Stimulated activated CD8-positive, alpha-beta memory T cell treated with anti-CD3 and anti-CD28 coated beads, Interleukin-4, amount 100 ng/mL, for 48 hours (primary cell): ENCODE results near the gene RGS3.
"Not testable (repeated sequence)": the region's sequence is repeated elsewhere in the genome, so short reads cannot be mapped to it uniquely, and the experiment has no call there.

ENCODE experiments used
- DNase-seq: peaks from one replicate; pipeline ENCODE4 v3.0.0-alpha.2; 2020

RGS3 gene

DNA sequence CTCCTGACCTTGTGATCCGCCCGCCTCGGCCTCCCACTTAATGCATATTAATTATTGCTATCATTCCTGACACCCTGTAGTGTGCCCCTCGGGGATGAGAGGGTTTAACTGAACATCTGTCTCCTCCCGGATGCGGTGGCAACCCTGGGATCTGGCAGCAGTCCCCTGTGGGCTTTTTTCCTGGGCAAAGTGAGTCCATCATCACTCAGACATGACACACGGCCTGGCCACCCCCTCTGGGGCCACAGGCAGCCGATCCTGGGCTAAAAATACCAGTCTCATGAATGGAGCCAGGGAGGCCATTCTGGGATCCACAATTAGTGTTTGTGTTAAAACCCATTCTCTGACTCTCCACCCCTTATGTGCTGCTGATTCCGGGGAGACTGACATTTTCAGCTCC is 161.2 kb downstream of the RGS3 start:
- DNase-seq: no peak

DNA sequence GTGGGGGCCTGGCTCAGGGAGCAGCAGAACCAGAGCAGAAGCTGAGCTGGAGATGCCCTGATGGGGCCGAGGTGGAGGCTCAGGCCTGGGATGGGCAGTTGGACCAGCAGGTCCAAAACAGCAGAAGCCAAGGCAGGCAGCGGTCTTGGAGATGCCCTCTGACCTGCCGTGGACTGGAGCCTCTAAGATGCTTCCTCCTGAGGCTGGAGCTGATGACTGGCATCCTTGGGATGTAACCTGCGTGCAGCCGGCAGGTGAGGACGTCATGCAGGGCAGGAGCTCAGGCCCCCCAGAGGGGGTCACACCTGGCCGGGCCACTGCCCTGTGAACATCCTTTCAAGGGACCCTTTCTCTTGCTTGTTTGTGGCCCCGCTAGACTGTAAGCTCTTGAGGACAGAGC is 162.0 kb downstream of the RGS3 start:
- no peak for DNase-seq

DNA sequence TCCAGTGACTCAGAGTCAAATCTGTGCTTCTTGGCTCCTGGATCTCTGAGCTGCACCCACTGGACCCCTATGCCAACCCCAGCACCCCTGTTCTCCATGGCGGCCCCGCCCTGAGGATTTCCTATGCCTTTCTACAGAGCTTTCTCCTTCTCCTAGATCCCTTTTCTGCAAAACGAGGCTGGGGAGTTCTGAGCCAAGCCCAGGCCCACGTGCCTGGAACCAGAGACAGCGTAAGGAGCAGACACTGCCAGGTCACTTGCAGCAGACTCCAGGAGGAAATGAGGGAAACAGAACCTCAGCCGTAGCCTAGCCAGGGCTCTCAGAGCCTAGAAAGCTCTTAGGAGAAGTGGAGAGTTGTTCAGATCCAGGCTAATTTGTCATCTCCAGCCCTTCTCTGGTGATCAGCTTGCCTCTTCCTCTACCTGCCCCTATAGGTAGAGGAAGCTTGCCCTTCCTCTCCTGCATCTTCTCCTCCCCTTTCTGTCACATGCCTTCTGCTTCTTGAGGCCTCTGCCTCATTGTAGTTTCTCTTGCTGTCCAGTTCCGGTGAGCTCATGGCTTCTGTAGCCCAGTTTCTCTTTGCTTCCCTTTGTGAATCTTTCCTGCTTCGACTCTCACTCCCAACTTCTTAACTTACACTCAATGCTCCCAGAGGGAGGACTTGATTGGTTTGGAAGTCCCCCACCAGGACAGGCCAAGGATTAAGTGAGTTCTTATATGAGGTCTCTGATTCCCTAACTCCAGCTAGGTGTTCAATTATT is 163.4 kb downstream of the RGS3 start:
- DNase-seq: no peak

DNA sequence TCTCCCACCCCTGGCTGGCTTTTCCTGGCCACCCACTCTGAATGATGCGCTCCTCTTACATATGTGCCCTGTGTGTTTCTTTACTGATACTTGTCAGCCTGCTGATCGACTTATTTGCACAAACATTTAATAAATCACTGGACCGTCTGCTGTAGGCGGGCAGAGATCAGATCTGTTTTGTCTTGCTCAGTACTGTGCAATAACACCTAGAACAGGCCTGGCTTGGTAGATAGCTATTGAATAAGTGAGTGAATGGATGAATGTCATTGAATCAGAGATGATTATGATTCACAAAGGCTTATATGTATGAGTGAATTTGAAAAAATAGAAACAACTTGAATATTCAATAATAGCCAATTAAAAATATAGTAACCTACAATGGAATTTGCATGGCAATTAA is 165.1 kb downstream of the RGS3 start:
- DNase-seq: no peak

DNA sequence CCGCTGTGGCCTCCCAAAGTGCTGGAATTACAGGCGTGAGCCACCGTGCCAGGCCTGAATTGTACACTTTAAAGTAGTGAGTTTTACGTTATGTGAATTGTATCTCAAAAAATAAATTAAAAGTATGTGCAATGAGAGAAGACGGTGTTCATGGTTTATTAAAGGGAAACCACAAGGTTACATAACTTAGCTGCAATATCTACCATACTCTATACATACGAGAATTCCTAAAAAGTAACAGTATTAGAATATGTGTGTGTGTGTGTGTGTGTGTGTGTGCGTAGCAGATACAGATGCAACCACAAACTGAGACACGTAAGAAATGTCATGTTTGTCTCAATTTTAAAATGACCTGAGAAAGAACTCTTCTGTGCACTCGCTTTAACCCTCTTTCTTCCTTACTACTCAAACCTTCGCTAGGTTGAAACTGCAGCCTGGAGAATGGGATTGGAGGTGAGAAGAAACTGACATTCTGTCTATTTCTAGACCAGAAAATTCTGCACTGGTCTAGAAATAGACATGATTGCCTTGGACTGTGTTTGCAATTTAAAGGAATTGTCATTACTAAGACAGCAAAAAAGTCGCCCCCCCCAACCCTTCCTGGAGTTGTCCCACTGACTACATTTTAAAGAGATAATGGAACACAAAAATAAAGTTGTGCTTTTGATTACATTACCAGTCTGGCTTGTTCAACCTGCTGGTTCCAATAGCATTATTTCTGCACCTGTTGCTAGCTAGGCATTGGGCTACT is 167.0 kb downstream of the RGS3 start:
- no peak for DNase-seq

DNA sequence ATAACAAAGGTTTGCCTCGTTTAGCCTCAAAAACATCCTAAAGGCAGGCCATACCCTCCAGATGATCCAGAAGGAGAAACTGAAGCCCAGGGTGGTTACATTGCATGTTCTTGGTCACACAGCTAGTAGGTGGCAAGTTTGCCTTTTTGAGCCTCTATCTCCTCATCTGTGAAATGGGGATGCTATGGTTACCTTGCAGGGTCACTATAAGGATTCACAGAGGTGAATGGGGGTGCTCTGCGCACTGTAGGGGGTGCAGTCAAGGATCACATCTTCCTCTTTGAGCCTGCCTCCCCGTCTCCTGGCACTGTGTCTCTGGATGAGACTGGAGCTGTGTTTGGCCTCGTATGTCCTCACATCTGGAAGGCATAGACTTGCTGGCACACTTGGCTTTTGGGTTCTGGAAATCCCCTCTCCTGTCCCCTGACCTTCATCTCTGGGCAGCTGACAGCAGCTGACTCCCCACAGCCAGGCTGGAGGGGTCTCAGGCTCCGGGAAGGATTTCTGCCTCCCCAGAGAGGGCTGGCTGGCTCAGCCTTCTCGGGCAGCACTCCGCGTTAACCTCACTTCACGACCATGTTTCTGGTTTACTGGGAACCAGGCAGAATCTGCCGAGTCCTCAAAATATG is 167.7 kb downstream of the RGS3 start:
- no peak for DNase-seq

DNA sequence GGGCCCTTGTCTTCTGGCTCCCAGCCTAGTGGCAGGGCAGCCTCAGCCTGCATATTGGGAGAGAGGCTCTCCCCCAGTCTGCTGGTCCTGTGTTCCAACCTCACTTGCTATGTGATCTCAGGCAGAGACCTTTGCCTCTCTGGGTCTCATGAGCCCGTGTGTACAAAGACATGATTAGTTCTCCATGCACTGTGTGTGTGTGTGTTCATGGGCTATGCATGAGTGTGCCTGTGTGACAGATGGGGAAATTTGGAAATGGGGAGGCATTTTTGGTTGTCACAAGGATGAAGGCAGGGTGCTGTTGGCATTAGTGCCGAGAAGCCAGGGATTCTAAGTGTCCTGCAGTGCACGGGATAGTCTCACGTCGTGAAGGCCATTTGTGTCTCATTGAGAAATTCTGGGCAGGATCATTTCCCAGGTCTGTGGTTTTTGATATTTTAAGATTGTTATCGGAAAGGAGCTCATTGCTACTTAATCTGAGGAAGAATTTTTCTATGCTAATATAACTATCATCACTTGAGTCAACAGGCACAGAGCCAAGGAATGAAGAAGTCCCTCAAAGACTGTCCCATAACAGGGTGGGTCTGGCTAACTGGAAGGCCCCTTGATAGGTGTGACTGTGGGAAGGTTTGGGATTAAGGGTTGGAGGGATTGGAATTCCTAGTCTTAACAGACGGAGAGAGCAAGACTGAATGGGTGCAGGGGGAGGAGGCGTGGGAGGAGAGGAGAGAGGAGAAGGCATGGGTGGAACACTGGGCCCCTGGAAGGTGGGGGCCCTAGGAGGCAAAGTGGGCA is 168.5 kb downstream of the RGS3 start:
- no peak for DNase-seq

DNA sequence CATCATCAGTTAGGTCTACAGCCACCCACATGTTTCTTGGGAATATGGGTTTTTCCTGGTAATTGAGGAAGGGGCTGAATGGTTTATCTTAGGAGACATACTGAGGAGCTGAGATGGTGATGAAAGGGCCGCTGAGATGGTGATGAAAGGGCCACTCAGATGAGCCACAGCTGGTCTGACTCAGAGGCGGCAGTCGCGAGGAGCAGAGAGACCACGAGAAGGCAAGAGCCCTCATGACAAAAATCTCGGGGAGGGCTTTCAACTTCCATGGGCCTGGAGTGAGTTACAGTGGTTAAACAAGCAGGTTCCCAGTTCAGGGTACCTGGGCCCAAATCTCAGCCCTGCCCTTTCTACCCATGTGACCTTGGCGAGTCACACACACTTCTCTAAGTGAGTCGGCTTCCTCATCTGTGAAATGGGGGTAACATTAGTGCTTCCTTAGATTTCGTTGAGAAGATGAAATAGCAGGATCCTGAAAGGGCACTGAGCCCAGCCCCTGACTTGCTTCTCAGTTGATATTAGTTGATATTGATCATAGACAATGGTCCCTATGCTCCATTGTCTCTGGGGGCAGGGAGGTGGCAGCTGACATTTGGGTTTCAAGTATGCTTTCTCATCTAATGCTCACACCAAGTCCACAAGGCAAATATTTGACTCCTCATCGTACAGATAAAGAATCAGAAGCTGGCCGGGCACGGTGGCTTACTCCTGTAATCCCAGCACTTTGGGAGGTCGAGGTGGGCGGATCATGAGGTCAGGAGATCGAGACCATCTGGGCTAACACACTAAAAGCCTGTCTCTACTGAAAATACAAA is 169.5 kb downstream of the RGS3 start:
- DNase-seq: peak; percentile 66

DNA sequence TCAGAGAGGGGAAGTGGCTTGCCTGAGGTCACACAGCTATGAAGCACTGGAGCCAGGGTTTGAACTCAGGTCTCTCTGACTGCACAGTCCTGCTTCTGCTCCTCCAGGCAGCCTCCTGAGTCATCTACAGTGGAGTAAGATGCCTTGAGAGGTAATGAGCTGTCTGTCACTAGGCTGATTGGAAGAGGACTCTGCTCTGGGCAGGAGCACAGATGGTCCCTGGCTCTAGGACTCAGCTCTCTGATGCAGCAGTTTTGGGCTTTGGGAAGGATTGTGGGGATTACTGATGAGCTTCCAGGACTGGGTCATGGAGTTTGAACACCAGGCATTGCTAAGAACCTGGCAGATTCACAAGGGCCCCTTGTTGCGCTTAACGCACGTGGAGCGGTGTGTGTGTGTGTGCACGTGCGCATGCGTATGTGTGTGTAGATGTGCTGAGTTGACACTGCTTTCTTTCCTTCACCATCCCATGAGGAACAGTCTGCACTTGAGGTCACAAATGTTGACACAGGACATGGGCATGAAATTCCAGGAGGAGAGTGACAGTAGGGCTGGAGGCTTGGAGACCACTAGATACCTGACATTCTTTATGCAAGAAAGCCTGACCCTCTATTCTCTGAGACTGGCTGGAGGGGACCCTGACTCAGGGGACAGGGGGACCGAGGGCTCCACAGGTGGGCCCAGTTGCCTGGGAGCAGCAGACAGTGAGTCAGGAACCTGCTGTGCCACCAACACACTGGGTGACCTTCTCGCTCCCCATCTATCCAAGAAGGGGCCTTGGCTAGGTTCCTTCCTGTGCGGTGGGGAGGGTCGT is 170.5 kb downstream of the RGS3 start:
- no peak for DNase-seq

DNA sequence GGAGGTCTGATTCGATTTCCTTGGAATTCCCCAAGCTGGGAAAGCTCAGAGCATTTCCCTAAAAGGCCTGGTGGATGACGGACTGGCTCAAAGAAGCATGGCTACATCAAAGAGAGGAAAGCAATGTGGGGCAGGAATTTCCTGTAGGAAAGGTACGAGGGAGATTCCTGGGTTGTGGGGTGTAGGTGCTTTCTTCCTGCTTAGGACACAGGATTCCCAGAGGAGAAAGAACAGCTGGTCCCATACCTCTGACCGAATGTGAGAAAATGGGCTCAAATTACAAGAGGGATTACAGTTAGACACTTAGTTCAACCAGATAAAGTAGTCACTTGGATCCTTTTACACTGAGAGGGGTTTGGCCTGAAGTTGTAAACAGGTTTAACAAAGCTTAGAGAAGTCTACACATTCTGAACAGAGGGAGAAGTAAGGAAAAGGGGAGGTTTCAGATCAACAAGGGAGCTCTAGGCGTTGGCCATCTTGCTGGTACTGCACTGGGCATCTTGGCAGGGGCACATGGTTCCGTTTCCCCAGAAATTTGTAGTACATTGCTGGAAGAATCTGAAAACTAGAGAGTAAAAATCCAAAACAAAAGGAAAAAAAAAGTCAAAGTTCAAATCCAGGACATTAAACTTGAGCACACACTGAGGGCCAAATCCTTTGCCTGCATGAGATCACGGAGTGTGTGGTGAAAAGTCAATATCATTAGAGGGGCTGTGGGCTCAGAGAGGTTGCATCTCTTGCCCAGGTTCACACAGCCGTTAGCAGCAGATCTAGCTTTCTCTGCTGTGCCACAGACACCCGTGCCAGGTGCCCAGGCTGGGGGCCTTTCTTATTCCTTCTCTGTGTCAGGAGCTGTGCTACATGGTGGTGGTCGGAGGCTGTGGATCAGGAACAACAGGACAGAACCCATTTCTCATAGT is 171.3 kb downstream of the RGS3 start:
- DNase-seq: no peak

DNA sequence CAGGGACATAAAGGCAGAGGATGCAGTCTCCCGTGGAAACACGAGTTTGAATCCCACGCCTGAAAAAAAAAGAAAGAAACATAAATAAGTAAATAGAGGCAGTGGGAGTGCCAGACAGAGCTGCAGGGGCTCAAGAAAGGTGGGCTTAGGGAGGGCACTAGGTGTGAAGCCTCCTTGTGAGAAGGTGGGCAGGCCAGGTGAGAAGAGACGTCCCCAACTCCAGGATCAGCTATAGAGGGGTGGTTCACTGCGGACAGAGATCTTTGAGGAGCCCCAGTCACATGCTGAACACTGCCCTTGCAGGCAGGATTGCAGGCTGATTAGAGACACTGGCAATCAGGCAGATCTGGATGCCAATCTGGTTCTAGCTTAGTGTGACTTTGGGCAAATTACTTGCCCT is 172.1 kb downstream of the RGS3 start:
- DNase-seq: no peak

DNA sequence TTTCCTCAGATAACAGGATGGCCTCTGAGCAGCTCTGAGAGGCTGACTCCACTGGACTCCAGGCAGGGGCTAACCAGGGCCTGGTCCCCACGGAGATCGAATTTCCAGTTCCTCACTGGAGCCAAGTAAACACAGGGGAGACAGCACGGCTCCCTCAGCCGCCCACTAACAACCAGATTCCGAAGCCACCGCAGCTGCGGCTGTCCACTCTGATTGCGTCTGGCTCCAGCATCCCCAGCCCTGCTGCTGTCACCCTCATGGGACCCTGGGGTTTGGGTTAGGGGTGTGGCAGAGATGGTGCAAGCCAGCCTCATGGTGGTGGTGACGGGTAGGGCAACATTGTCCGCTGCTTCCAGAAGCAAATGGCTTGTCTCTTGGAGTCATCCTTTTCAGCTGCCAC is 172.6 kb downstream of the RGS3 start:
- DNase-seq: no peak

DNA sequence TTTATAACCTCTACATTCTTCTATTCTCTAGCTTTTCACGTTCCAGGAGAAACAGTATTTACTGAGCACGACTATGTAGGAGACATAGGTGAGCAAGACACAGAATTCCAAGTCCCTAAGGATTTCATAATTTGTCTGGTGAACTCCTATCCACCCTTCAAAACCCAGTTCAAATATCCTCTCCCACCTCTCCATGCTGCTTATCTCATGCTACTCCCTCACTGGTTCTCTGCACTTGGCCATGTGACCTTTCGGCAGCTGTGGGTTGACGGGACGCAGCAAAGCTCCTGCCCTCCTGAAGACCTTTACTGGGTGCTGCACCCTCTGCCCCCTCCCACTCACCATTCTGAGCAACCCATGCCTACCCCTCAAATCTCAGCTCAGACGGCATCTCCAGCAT is 173.2 kb downstream of the RGS3 start:
- no peak for DNase-seq

DNA sequence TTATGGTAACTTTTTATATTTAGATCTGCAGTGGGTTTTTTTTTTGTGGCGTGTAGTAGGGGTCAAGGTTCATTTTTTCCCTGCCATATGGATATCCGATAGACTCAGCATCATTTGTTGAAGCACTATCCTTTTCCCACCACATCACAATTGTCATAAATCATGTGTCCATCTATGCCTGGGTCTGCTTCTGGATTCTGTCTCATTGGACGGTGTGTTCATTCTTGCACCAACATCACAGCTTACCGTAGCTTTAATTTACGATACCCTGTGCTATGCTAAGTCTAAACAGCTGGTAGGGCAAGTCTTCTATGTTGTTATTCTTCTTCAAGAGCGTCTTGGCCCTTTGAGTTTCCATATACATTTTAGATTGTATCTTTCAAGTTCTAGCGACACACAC is 175.0 kb downstream of the RGS3 start:
- DNase-seq: no peak

DNA sequence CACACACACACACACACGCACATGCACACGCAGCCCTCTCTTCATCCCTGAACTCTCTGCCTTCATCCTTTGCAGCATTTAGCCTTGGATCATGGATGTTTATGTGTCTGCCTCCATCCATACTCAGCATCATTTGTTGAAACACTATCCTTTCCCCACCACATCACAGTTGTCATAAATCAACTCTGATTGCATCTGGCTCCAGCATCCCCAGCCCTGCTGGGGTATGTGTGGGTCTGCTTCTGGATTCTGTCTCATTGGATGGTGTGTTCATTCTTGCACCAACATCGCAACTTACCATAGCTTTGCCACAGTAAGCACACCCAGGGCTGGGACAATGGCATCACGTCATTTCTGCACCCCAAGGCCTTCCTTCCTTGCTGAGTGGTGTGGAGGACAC is 175.4 kb downstream of the RGS3 start:
- DNase-seq: no peak

DNA sequence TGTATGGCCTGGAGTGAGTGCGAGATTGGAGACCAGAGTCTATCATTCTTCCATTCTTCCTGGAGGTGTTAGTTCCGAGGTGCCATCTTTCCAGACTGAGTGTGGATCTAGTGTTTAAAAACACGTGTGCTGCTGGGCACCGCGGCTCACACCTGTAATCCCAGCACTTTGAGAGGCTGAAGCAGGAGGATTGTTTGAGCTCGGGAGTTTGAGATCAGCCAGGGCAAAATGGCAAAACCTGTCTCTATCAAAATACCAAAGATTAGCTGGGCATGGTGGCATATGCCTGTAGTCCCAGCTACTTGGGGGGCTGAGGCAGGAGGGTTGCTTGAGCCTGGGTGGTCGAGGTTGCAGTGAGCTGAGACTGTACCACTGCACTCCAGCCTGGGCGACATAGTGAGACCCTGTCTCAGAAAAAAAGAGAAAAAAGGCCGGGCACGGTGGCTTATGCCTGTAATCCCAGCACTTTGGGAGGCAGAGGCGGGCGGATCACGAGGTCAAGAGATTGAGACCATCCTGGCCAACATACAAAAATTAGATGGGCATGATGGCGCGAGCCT is 176.0 kb downstream of the RGS3 start:
- DNase-seq: not testable (repeated sequence)

DNA sequence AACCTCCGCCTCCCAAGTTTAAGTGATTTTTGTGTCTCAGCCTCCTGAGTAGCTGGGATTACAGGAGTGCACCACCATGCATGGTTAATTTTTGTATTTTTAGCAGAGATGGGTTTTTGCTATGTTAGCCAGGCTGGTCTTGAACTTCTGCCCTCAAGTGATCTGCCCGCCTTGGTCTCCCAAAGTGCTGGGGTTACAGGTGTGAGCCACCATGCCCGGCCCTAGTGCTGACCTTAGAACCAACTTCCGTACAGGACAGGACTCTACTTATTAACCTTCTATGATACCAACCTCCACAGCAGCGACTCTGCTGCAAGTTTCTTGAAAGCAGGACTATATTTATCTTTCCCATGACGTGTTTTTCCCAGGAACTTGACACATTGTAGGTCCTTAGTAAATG is 176.9 kb downstream of the RGS3 start:
- DNase-seq: no peak

DNA sequence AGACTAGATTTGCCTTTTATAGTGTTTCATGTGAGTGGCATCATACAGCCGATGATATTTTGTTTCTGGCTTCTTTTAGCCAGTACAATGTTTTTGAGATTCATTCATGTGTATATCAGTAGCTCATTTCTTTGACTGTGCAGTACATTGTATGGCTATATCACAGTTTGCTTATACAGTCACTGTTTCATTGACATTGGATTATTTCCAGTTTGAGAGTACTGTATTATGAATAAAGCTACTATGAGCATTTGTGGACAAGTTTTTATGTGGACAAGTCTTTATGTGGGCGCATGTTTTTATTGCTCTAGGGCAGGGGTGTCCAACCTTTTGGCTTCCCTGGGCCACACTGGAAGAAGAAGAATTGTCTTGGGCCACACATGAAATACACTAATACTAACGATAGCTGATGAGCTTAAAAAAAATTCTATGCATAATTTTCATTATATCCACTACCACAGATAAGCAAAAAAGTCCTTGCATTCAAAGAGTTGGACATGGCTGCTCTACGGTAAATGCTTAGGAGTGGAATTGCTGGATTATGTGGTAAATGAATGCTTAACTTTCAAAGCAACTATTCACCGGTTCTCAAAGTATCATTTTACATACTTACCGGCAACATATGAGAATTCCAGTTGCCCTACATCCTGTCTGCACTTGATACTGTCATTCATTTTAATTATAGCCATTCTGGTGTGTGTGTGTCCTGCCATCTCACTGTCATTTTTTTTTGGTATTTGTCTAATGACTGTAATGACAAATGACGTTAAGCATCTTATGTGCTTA is 177.8 kb downstream of the RGS3 start:
- DNase-seq: no peak

DNA sequence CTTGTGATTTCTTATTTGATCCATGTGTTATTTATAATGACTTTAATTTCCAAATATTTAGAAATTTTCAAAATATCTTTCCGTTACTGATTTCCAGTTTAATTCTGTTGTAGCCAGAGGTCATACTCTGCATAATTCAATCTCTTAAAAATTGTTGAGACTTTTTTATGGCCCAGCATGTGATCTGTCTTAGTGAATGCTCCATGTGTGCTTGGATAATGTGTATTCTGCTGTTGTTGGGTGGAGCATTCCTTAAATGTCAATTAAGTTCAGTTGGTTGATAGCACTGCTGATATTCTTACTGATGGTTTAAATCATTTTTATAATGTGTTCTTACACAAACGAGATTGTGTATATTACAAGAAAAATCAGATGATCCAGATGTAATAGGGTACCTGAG is 180.8 kb downstream of the RGS3 start:
- DNase-seq: no peak
